Activated naive CD8-positive, alpha-beta T cell (primary cell): Measurements from ENCODE around the gene RPL9.
A peak's percentile ranks its signal among the peaks of the same experiment; 100 is the strongest.
"Not testable (repeated sequence)": the region's sequence is repeated elsewhere in the genome, so short reads cannot be mapped to it uniquely, and the experiment has no call there.

Source experiments
- H3K27ac Mint-ChIP-seq: one replicate; pipeline ENCODE4 v1.8.0; 2021; ENCODE audit warnings: mixed read lengths
- H3K27me3 Mint-ChIP-seq: one replicate; pipeline ENCODE4 v1.8.0; 2021; ENCODE audit warnings: mixed read lengths
- H3K36me3 Mint-ChIP-seq: one replicate; pipeline ENCODE4 v1.8.0; 2021; ENCODE audit warnings: mixed read lengths
- H3K4me1 Mint-ChIP-seq: one replicate; pipeline ENCODE4 v1.8.0; 2021; ENCODE audit warnings: low read depth, mixed read lengths
- H3K4me3 Mint-ChIP-seq: one replicate; pipeline ENCODE4 v1.8.0; 2021; ENCODE audit warnings: mild to moderate bottlenecking, mixed read lengths
- H3K9me3 Mint-ChIP-seq: one replicate; pipeline ENCODE4 v1.8.0; 2021; ENCODE audit warnings: low read depth, mixed read lengths

Gene RPL9

GRCh38 chr4:39480251-39480650 is 21.5 kb upstream of the RPL9 start:
- no peak overlapping the region for H3K27ac Mint-ChIP-seq
- H3K4me3 Mint-ChIP-seq: no peak overlapping the region
- H3K9me3 Mint-ChIP-seq: no peaks in the 10 kb centered on the region
- H3K36me3 Mint-ChIP-seq: no peaks in the 10 kb centered on the region
- H3K27me3 Mint-ChIP-seq: no peaks in the 10 kb centered on the region
- H3K4me1 Mint-ChIP-seq: no peaks in the 10 kb centered on the region

GRCh38 chr4:39476187-39476895 is 17.6 kb upstream of the RPL9 start:
- Mint-ChIP-seq H3K4me1 (no peaks in the 10 kb centered on the region), H3K4me3 (no peak overlapping the region), H3K27me3 (no peaks in the 10 kb centered on the region), H3K36me3 (peaks cover 4% of the 10 kb centered on the region), H3K27ac (no peak overlapping the region), H3K9me3 (no peaks in the 10 kb centered on the region)

GRCh38 chr4:39472396-39472795 is 13.7 kb upstream of the RPL9 start:
- peaks cover 7% of the 10 kb centered on the region for H3K4me1 Mint-ChIP-seq
- no peaks in the 10 kb centered on the region for H3K9me3 Mint-ChIP-seq
- H3K36me3 Mint-ChIP-seq: peaks cover 8% of the 10 kb centered on the region
- H3K27ac Mint-ChIP-seq: no peak overlapping the region
- no peaks in the 10 kb centered on the region for H3K27me3 Mint-ChIP-seq
- no peak overlapping the region for H3K4me3 Mint-ChIP-seq

- peaks cover 8% of the 10 kb centered on the region for H3K36me3 Mint-ChIP-seq
- H3K9me3 Mint-ChIP-seq: no peaks in the 10 kb centered on the region
- peaks cover 7% of the 10 kb centered on the region for H3K4me1 Mint-ChIP-seq
- H3K27ac Mint-ChIP-seq: no peak overlapping the region
- H3K4me3 Mint-ChIP-seq: no peak overlapping the region
- no peaks in the 10 kb centered on the region for H3K27me3 Mint-ChIP-seq
Observed at GRCh38 chr4:39470402-39470801, 11.7 kb upstream of the RPL9 start.

- Mint-ChIP-seq H3K36me3 (peaks cover 8% of the 10 kb centered on the region), H3K27ac (no peak overlapping the region), H3K4me1 (peaks cover 7% of the 10 kb centered on the region), H3K27me3 (no peaks in the 10 kb centered on the region), H3K4me3 (no peak overlapping the region), H3K9me3 (no peaks in the 10 kb centered on the region)
Observed at GRCh38 chr4:39469429-39470077, 10.8 kb upstream of the RPL9 start.

- Mint-ChIP-seq H3K36me3 (peaks cover 4% of the 10 kb centered on the region), H3K9me3 (no peaks in the 10 kb centered on the region), H3K4me1 (peaks cover 7% of the 10 kb centered on the region), H3K4me3 (no peak overlapping the region), H3K27me3 (no peaks in the 10 kb centered on the region), H3K27ac (no peak overlapping the region)
Observed at GRCh38 chr4:39467464-39467863, 8.7 kb upstream of the RPL9 start.

GRCh38 chr4:39466747-39467146 is 8.0 kb upstream of the RPL9 start:
- no peak overlapping the region for H3K4me3 Mint-ChIP-seq
- peaks cover 7% of the 10 kb centered on the region for H3K4me1 Mint-ChIP-seq
- no peaks in the 10 kb centered on the region for H3K9me3 Mint-ChIP-seq
- no peak overlapping the region for H3K27ac Mint-ChIP-seq
- H3K27me3 Mint-ChIP-seq: no peaks in the 10 kb centered on the region
- peaks cover 4% of the 10 kb centered on the region for H3K36me3 Mint-ChIP-seq

- H3K27ac Mint-ChIP-seq: no peak overlapping the region
- H3K4me1 Mint-ChIP-seq: peaks cover 16% of the 10 kb centered on the region
- no peaks in the 10 kb centered on the region for H3K27me3 Mint-ChIP-seq
Observed at GRCh38 chr4:39464886-39465501, 6.3 kb upstream of the RPL9 start.

GRCh38 chr4:39458161-39458504 is 589 bp downstream of the RPL9 start:
- not testable (repeated sequence) for H3K27me3 Mint-ChIP-seq, H3K9me3 Mint-ChIP-seq
- H3K4me1 Mint-ChIP-seq: peaks cover 49% of the 10 kb centered on the region
- peaks cover 29% of the 10 kb centered on the region for H3K36me3 Mint-ChIP-seq
- peak overlapping the region; percentile 99 for H3K4me3 Mint-ChIP-seq
- H3K27ac Mint-ChIP-seq: peak overlapping the region; percentile 99

More at GRCh38 chr4:39464886-39465501, 6.3 kb upstream of the RPL9 start:
- Mint-ChIP-seq H3K9me3 (no peaks in the 10 kb centered on the region), H3K36me3 (no peaks in the 10 kb centered on the region), H3K4me3 (no peak overlapping the region)

GRCh38 chr4:39456946-39457763 is 1.6 kb downstream of the RPL9 start:
- peaks cover 32% of the 10 kb centered on the region for H3K36me3 Mint-ChIP-seq
- H3K4me1 Mint-ChIP-seq: peaks cover 56% of the 10 kb centered on the region

GRCh38 chr4:39455486-39455885 is 3.2 kb downstream of the RPL9 start:
- peak overlapping the region; percentile 99 for H3K4me3 Mint-ChIP-seq
- peak overlapping the region; percentile 50 for H3K27ac Mint-ChIP-seq
- peaks cover 58% of the 10 kb centered on the region for H3K4me1 Mint-ChIP-seq
- no peaks in the 10 kb centered on the region for H3K9me3 Mint-ChIP-seq
- no peaks in the 10 kb centered on the region for H3K27me3 Mint-ChIP-seq
- peaks cover 34% of the 10 kb centered on the region for H3K36me3 Mint-ChIP-seq

More at GRCh38 chr4:39456946-39457763, 1.6 kb downstream of the RPL9 start:
- peak overlapping the region; percentile 99 for H3K27ac Mint-ChIP-seq
- no peaks in the 10 kb centered on the region for H3K9me3 Mint-ChIP-seq
- no peaks in the 10 kb centered on the region for H3K27me3 Mint-ChIP-seq
- H3K4me3 Mint-ChIP-seq: peak overlapping the region; percentile 99

GRCh38 chr4:39453738-39454137 is 5.0 kb downstream of the RPL9 start:
- Mint-ChIP-seq H3K9me3 (no peaks in the 10 kb centered on the region), H3K4me3 (peak overlapping the region; percentile 99), H3K27ac (peak overlapping the region; percentile 75), H3K4me1 (peaks cover 53% of the 10 kb centered on the region), H3K27me3 (no peaks in the 10 kb centered on the region), H3K36me3 (peaks cover 34% of the 10 kb centered on the region)

GRCh38 chr4:39452860-39453587 is 5.7 kb downstream of the RPL9 start:
- Mint-ChIP-seq H3K4me1 (peaks cover 53% of the 10 kb centered on the region), H3K4me3 (peak overlapping the region; percentile 52), H3K36me3 (peaks cover 30% of the 10 kb centered on the region), H3K9me3 (no peaks in the 10 kb centered on the region), H3K27ac (peak overlapping the region; percentile 82), H3K27me3 (no peaks in the 10 kb centered on the region)

GRCh38 chr4:39452153-39452859 is 6.4 kb downstream of the RPL9 start:
- H3K27me3 Mint-ChIP-seq: no peaks in the 10 kb centered on the region
- no peaks in the 10 kb centered on the region for H3K9me3 Mint-ChIP-seq
- peaks cover 24% of the 10 kb centered on the region for H3K36me3 Mint-ChIP-seq
- H3K4me3 Mint-ChIP-seq: no peak overlapping the region
- peak overlapping the region; percentile 82 for H3K27ac Mint-ChIP-seq
- peaks cover 60% of the 10 kb centered on the region for H3K4me1 Mint-ChIP-seq
